ENCODE measurements around the gene ASIC4. TPM values are rescaled to one million over a fixed set of nuclear protein-coding genes. Genes with fewer than 3 reads are reported as not detected.

ASIC4 gene
- total RNA-seq, 1 donor from 2014 or later, result 1.6 TPM

GRCh38 chr2:219571311-219572236 lies 57.3 kb downstream of the ASIC4 start, which contains the start of gene OBSL1:
TSS of gene OBSL1 (minus strand) at chr2:219571539. CDS start at chr2:219571232, 307 bp downstream.
- peak; percentile 73 for DNase-seq (ENCODE audit: low spot score)
- H3K27me3 Mint-ChIP-seq (ENCODE audit: unreplicated experiment), result peaks cover 31% of the 10 kb centered on the region
- peaks cover 15% of the 10 kb centered on the region for H3K36me3 Mint-ChIP-seq (ENCODE audit: low read depth, unreplicated experiment)
- peaks cover 12% of the 10 kb centered on the region for H3K4me1 Mint-ChIP-seq (ENCODE audit: unreplicated experiment)
- H3K9me3 Mint-ChIP-seq (ENCODE audit: unreplicated experiment), result no peaks in the 10 kb centered on the region
- peak within 1 kb of the TSS; percentile 17 for H3K27ac Mint-ChIP-seq (ENCODE audit: unreplicated experiment)
- H3K4me3 Mint-ChIP-seq (ENCODE audit: unreplicated experiment), result peak within 1 kb of the TSS; percentile 89
- no peak for TF ChIP-seq CTCF (IDR thresholded peaks at IDR 0.05; ENCODE audit: unreplicated experiment)

GRCh38 chr2:219572237-219573001 lies 58.1 kb downstream of the ASIC4 start, which contains the start of gene INHA:
TSS of gene INHA (plus strand) at chr2:219572310. CDS start at chr2:219572375, 65 bp downstream.
- H3K9me3 Mint-ChIP-seq (ENCODE audit: unreplicated experiment), result no peaks in the 10 kb centered on the region
- H3K4me3 Mint-ChIP-seq (ENCODE audit: unreplicated experiment), result peak within 1 kb of the TSS; percentile 89
- no peak for TF ChIP-seq CTCF (IDR thresholded peaks at IDR 0.05; ENCODE audit: unreplicated experiment)
- peaks cover 19% of the 10 kb centered on the region for H3K4me1 Mint-ChIP-seq (ENCODE audit: unreplicated experiment)
- no peak for DNase-seq (ENCODE audit: low spot score)
- H3K27ac Mint-ChIP-seq (ENCODE audit: unreplicated experiment), result peak within 1 kb of the TSS; percentile 17
- H3K36me3 Mint-ChIP-seq (ENCODE audit: low read depth, unreplicated experiment), result peaks cover 11% of the 10 kb centered on the region
- peaks cover 32% of the 10 kb centered on the region for H3K27me3 Mint-ChIP-seq (ENCODE audit: unreplicated experiment)

- peaks cover 11% of the 10 kb centered on the region for H3K36me3 Mint-ChIP-seq (ENCODE audit: low read depth, unreplicated experiment)
- DNase-seq (ENCODE audit: low spot score), result no peak
- no peak for TF ChIP-seq CTCF (IDR thresholded peaks at IDR 0.05; ENCODE audit: unreplicated experiment)
- peaks cover 19% of the 10 kb centered on the region for H3K4me1 Mint-ChIP-seq (ENCODE audit: unreplicated experiment)
- H3K9me3 Mint-ChIP-seq (ENCODE audit: unreplicated experiment), result no peaks in the 10 kb centered on the region
- no peak overlapping the region for H3K27ac Mint-ChIP-seq (ENCODE audit: unreplicated experiment)
- peaks cover 32% of the 10 kb centered on the region for H3K27me3 Mint-ChIP-seq (ENCODE audit: unreplicated experiment)
- H3K4me3 Mint-ChIP-seq (ENCODE audit: unreplicated experiment), result no peak overlapping the region
Observed at GRCh38 chr2:219573166-219573565, 58.9 kb downstream of the ASIC4 start.

GRCh38 chr2:219574484-219575311 lies 60.4 kb downstream of the ASIC4 start:
- Mint-ChIP-seq H3K36me3 (ENCODE audit: low read depth, unreplicated experiment) (peaks cover 6% of the 10 kb centered on the region), H3K9me3 (ENCODE audit: unreplicated experiment) (no peaks in the 10 kb centered on the region), H3K4me3 (ENCODE audit: unreplicated experiment) (no peak overlapping the region), H3K27ac (ENCODE audit: unreplicated experiment) (no peak overlapping the region), H3K4me1 (ENCODE audit: unreplicated experiment) (peaks cover 15% of the 10 kb centered on the region), H3K27me3 (ENCODE audit: unreplicated experiment) (peaks cover 26% of the 10 kb centered on the region)
- no peak for TF ChIP-seq CTCF (IDR thresholded peaks at IDR 0.05; ENCODE audit: unreplicated experiment)
- no peak for DNase-seq (ENCODE audit: low spot score)
